Transverse colon (tissue), 4 donors: ENCODE results near the gene CCDC150.

Experiments
- CTCF ChIP-seq, 5 experiments: fragments of 200-600 bp in 3 of 5; fragments of 450-650 bp in 2 of 5; sonication (generic) in 3 of 5; IDR thresholded peaks; 1 replicate in 2 of 5; 2 replicates in 3 of 5; pipeline ENCODE4 v1.5.1; 2016 to 2017; ENCODE audit warnings: antibody characterized with exemption in 5 of 5, inconsistent platforms in 3 of 5, mild to moderate bottlenecking in 2 of 5, moderate library complexity in 1 of 5
- EP300 ChIP-seq: sonication (generic); formaldehyde crosslinking; IDR thresholded peaks from one replicate; pipeline ENCODE4 v1.6.1; 2017; ENCODE audit warnings: antibody characterized with exemption, low read depth
- POLR2A ChIP-seq: fragments of 450-650 bp; IDR thresholded peaks from one replicate; pipeline ENCODE4 v1.6.1; 2016; ENCODE audit warnings: antibody characterized with exemption, mild to moderate bottlenecking, moderate library complexity
- POLR2AphosphoS5 ChIP-seq, 3 donors: sonication (generic); formaldehyde crosslinking; IDR thresholded peaks; one replicate each; pipeline ENCODE4 v1.6.1; 2016; ENCODE audit warnings: antibody characterized with exemption in 3 of 3

GRCh38 chr2:196649202-196649601, 9.7 kb downstream of the CCDC150 start:
- no peak for TF ChIP-seq CTCF (IDR thresholded peaks at IDR 0.05)
- TF ChIP-seq POLR2A: no peak
- TF ChIP-seq POLR2AphosphoS5 (IDR thresholded peaks at IDR 0.05): no peak
- TF ChIP-seq EP300: no peak
